Measurements from ENCODE around the gene MEGF8.

GRCh38 chr19:42426643-42427042 lies 101.2 kb downstream of the MEGF8 start:
- TF ChIP-seq CTCF (IDR thresholded peaks at IDR 0.05; ENCODE audit: insufficient read depth, low read length, poor library complexity, severe bottlenecking) = no peak
- TF ChIP-seq EZH2phosphoT487 (conservative IDR thresholded peaks at IDR 0.05; ENCODE audit: low read length) = no peak
